Esophagus (tissue), 2 donors: ENCODE measurements around the gene RALGPS2. TPM values are rescaled to one million over a fixed set of nuclear protein-coding genes. Genes with fewer than 3 reads are reported as not detected.

Experiments
- polyA plus RNA-seq, 2 donors: library from polyadenylated mRNA; stranded (reverse); fragments of 200-250 nt; gene quantifications; one replicate each; pipeline ENCODE4 v1.2.3, GENCODE V29; 2013
- donor health status: healthy with polysubstance abuse.
- donor health status: Bipolar disorder and iron deficiency.

RALGPS2 gene
- polyA plus RNA-seq, 2 donors, result 7.6 to 8.6 TPM

Other genes starting within 250 kb of the RALGPS2 start
- not detected for gene CLEC20A, start 228.3 kb upstream of the RALGPS2 start, polyA plus RNA-seq
- under 1 TPM; 0.11 to 0.39 TPM for gene TEX35, start 212.1 kb upstream of the RALGPS2 start, polyA plus RNA-seq
- 10 to 100 TPM in 1 of 2 donors, 1 to 10 TPM in 1; 3.3 to 17.5 TPM for gene ANGPTL1, start 145.8 kb downstream of the RALGPS2 start, polyA plus RNA-seq